Caco-2 (cell line): ENCODE results near the gene GCSH. TPM values are rescaled to one million over a fixed set of nuclear protein-coding genes. Genes with fewer than 3 reads are reported as not detected.

Experiments used
- BruUV-seq: library from RNA; stranded (reverse); fragments of 400-500 nt; replicated peaks from 2 replicates; lab custom pipeline; 2021; lab: Mats Ljungman, UMichigan
- CTCF ChIA-PET: fragments of 300-600 bp; sonication (Branson Sonifier 250); formaldehyde crosslinking; loops from one replicate; lab custom pipeline; 2022; ENCODE audit warnings: antibody characterized with exemption; lab: Charles Lee
- POLR2A ChIA-PET: fragments of 300-600 bp; sonication (Branson Sonifier 250); formaldehyde crosslinking; loops from one replicate; lab custom pipeline; 2022; ENCODE audit warnings: antibody characterized with exemption; lab: Charles Lee
- DNase-seq, 2 experiments: peaks; one replicate each; pipeline versions ENCODE4 v3.0.0 to v3.0.0-alpha.2; 2020 to 2022
- H3K27me3 ChIP-seq: replicated peaks from 2 replicates; pipeline ENCODE4 v1.6.0; 2011; ENCODE audit warnings: low read length; ENCODE audit not compliant: control insufficient read depth, insufficient read depth
- H3K36me3 ChIP-seq: 2 replicates; pipeline ENCODE4 v1.5.1; 2011; ENCODE audit warnings: low read length; ENCODE audit not compliant: control insufficient read depth, insufficient read depth
- H3K4me1 ChIP-seq: fragments of 250-450 bp; sonication (Bioruptor Pico); 2 replicates; pipeline ENCODE4 v1.5.1; 2020; ENCODE audit warnings: mild to moderate bottlenecking
- H3K4me3 ChIP-seq: 2 replicates; pipeline ENCODE4 v1.5.1; 2011; ENCODE audit warnings: low read depth, mild to moderate bottlenecking, control low read depth, low read length
- H3K9me3 ChIP-seq: fragments of 250-450 bp; sonication (Bioruptor Pico); 2 replicates; pipeline ENCODE4 v1.5.1; 2020; ENCODE audit warnings: mild to moderate bottlenecking, moderate library complexity
- H3K27ac Mint-ChIP-seq: one replicate; pipeline ENCODE4 v1.8.0; 2022; ENCODE audit warnings: mixed read lengths; ENCODE audit not compliant: unreplicated experiment
- H3K27me3 Mint-ChIP-seq: one replicate; pipeline ENCODE4 v1.8.0; 2022; ENCODE audit warnings: mixed read lengths; ENCODE audit not compliant: insufficient read depth, unreplicated experiment
- H3K36me3 Mint-ChIP-seq: one replicate; pipeline ENCODE4 v1.8.0; 2022; ENCODE audit warnings: mild to moderate bottlenecking, mixed read lengths; ENCODE audit not compliant: insufficient read depth, unreplicated experiment
- H3K4me1 Mint-ChIP-seq: one replicate; pipeline ENCODE4 v1.8.0; 2022; ENCODE audit warnings: low read depth, mixed read lengths; ENCODE audit not compliant: unreplicated experiment
- H3K4me3 Mint-ChIP-seq: one replicate; pipeline ENCODE4 v1.8.0; 2022; ENCODE audit warnings: mild to moderate bottlenecking, moderate library complexity, mixed read lengths; ENCODE audit not compliant: unreplicated experiment
- H3K9me3 Mint-ChIP-seq: one replicate; pipeline ENCODE4 v1.8.0; 2022; ENCODE audit warnings: mixed read lengths; ENCODE audit not compliant: unreplicated experiment
- intact Hi-C: fragments of 100-400 bp; cut with micrococcal nuclease; formaldehyde crosslinking; loops from one replicate; pipeline ENCODE4 v1.10.0; 2022; ENCODE audit not compliant: unreplicated experiment
- total RNA-seq: library from RNA; stranded (reverse); gene quantifications from 2 replicates; pipeline ENCODE4 v1.2.3, GENCODE V29; 2022
- TF ChIP-seq, protein P1 (sequence below), 2 experiments: fragments of 200-600 bp in 1 of 2; IDR thresholded peaks; 1 replicate in 1 of 2; 2 replicates in 1 of 2; pipeline versions ENCODE4 v1.5.1 to v1.8.0; 2011 to 2022; ENCODE audit warnings: antibody characterized with exemption in 1 of 2, control low read depth in 1 of 2, inconsistent platforms in 1 of 2, low read depth in 1 of 2, low read length in 1 of 2, mild to moderate bottlenecking in 1 of 2, moderate library complexity in 1 of 2; ENCODE audit not compliant: insufficient read depth in 1 of 2, severe bottlenecking in 1 of 2, unreplicated experiment in 1 of 2

The GCSH gene
- total RNA-seq, 1 experiment from 2014 or later, result 115 TPM

DNA sequence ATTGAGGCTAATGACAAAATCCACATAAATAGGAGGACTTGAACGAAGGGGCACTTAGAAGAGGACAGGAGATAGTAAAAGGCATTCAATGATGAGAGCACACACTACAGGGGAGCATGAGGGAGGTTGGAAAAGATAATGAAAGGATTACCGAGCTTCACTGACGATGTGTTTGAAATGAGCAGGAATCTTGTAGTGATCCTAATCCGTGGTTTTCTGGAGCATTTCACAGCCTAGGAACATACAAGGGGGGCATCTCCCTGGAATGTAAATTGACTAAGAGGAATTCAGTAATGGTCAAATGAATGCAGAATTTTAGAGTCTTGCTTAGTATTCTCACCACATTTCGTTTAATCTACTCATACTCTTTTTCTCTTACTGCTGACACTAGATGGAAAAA lies 55.4 kb downstream of the GCSH start:
- TF ChIP-seq, protein P1, sequence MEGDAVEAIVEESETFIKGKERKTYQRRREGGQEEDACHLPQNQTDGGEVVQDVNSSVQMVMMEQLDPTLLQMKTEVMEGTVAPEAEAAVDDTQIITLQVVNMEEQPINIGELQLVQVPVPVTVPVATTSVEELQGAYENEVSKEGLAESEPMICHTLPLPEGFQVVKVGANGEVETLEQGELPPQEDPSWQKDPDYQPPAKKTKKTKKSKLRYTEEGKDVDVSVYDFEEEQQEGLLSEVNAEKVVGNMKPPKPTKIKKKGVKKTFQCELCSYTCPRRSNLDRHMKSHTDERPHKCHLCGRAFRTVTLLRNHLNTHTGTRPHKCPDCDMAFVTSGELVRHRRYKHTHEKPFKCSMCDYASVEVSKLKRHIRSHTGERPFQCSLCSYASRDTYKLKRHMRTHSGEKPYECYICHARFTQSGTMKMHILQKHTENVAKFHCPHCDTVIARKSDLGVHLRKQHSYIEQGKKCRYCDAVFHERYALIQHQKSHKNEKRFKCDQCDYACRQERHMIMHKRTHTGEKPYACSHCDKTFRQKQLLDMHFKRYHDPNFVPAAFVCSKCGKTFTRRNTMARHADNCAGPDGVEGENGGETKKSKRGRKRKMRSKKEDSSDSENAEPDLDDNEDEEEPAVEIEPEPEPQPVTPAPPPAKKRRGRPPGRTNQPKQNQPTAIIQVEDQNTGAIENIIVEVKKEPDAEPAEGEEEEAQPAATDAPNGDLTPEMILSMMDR (IDR thresholded peaks at IDR 0.05; ENCODE audit: insufficient read depth in 1 of 2, low read depth in 1 of 2, low read length in 1 of 2, severe bottlenecking in 1 of 2, unreplicated experiment in 1 of 2), result no peak
- ChIA-PET CTCF (no interaction called here), POLR2A (no interaction called here)
- H3K36me3 ChIP-seq, result peaks cover 4% of the 10 kb centered on the region
- no peaks in the 10 kb centered on the region for H3K27me3 ChIP-seq
- no peaks in the 10 kb centered on the region for H3K9me3 ChIP-seq
- Mint-ChIP-seq H3K4me3 (no peak overlapping the region), H3K4me1 (no peaks in the 10 kb centered on the region), H3K27ac (no peak overlapping the region), H3K9me3 (no peaks in the 10 kb centered on the region), H3K36me3 (peaks cover 62% of the 10 kb centered on the region), H3K27me3 (no peaks in the 10 kb centered on the region)
- no TSS peak for BruUV-seq
- no peak for DNase-seq
- peaks cover 6% of the 10 kb centered on the region; the same call in 1 of the 2 replicates for H3K4me1 ChIP-seq
- no peak overlapping the region for H3K4me3 ChIP-seq
- intact Hi-C loops, result no loop called here

- intact Hi-C loops, result no loop called here
- ChIA-PET CTCF (no interaction called here), POLR2A (no interaction called here)
- Mint-ChIP-seq H3K4me1 (no peaks in the 10 kb centered on the region), H3K27me3 (no peaks in the 10 kb centered on the region), H3K9me3 (no peaks in the 10 kb centered on the region), H3K4me3 (no peak overlapping the region), H3K36me3 (peaks cover 56% of the 10 kb centered on the region), H3K27ac (no peak overlapping the region)
- Histone ChIP-seq H3K9me3 (no peaks in the 10 kb centered on the region), H3K36me3 (peaks cover 4% of the 10 kb centered on the region; the same call in 1 of the 2 replicates), H3K4me3 (no peak overlapping the region), H3K4me1 (peaks cover 9% of the 10 kb centered on the region; the same call in 1 of the 2 replicates), H3K27me3 (no peaks in the 10 kb centered on the region)
- BruUV-seq, result no TSS peak
- TF ChIP-seq, protein P1 (IDR thresholded peaks at IDR 0.05; ENCODE audit: insufficient read depth in 1 of 2, low read depth in 1 of 2, low read length in 1 of 2, severe bottlenecking in 1 of 2, unreplicated experiment in 1 of 2), result no peak
- DNase-seq, result no peak
Observed at GRCh38 chr16:81040131-81040530, 56.1 kb downstream of the GCSH start.

DNA sequence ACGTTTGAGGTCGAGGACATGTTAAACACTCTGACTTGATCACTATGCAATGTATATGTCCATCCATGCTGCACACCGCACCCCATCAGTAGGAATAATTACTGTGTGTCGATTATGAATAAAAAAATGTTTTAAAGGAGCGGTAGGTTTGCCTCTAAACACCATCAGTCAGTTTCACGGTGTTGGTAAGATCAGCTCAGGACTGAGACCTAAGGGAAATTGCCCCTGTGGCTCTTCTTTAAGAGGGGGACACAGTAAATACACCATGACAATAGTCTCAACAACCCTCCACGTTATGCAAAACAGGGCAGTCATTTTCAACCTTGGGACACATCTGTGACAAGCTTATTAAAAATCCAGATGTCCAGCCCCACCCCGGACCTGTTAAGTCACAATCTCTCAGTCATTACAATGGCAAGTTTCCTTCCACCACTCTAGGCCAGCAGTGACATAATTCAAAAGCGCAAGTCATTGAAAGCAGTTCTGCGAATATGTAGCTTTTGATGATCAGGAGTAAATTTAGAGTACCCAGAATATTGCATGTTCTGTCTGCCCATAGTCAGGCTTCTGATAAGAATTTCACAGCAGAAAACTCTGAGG lies 59.3 kb downstream of the GCSH start:
- H3K4me3 Mint-ChIP-seq, result peak overlapping the region; percentile 84
- H3K9me3 ChIP-seq, result no peaks in the 10 kb centered on the region
- H3K36me3 ChIP-seq, result no peaks in the 10 kb centered on the region; the same call in 1 of the 2 replicates
- BruUV-seq, result TSS peak; percentile 39
- no peaks in the 10 kb centered on the region for H3K9me3 Mint-ChIP-seq
- H3K27ac Mint-ChIP-seq, result peak overlapping the region; percentile 68
- H3K4me1 ChIP-seq, result peaks cover 10% of the 10 kb centered on the region; the same call in 1 of the 2 replicates
- intact Hi-C loops, result loop anchor here (10.0 kb wide), 1 partner anchor 158 kb away; no protein-coding TSS in a partner anchor
- DNase-seq, result no peak
- no peaks in the 10 kb centered on the region for H3K27me3 Mint-ChIP-seq
- TF ChIP-seq, protein P1 (IDR thresholded peaks at IDR 0.05; ENCODE audit: insufficient read depth in 1 of 2, low read depth in 1 of 2, low read length in 1 of 2, severe bottlenecking in 1 of 2, unreplicated experiment in 1 of 2), result no peak
- peak overlapping the region; percentile 69 for H3K4me3 ChIP-seq
- peaks cover 30% of the 10 kb centered on the region for H3K36me3 Mint-ChIP-seq
- H3K27me3 ChIP-seq, result no peaks in the 10 kb centered on the region
- ChIA-PET CTCF (interaction anchor here (0.6 to 1.7 kb wide), 6 partner anchors 44 to 451 kb away, joined by 3 to 7 read pairs (median 5); no protein-coding TSS in a partner anchor), POLR2A (interaction anchor here (0.6 to 1.2 kb wide), 3 partner anchors 40 to 62 kb away, joined by 3 to 10 read pairs (median 3); partner anchors contain the start of gene C16orf46)
- no peaks in the 10 kb centered on the region for H3K4me1 Mint-ChIP-seq
